ENCODE measurements around the gene PGAM5. TPM values are rescaled to one million over a fixed set of nuclear protein-coding genes. Genes with fewer than 3 reads are reported as not detected.

The PGAM5 gene
- total and polyA plus RNA-seq, 4 donors, result 11.0 to 32.4 (median 23.1) TPM

GRCh38 chr12:132662901-132663755 lies 47.5 kb upstream of the PGAM5 start:
- Histone ChIP-seq H3K4me3 (no peak overlapping the region), H3K36me3 (ENCODE audit: control insufficient read depth in 4 of 4, insufficient read depth in 4 of 4, low read length in 4 of 4) (peaks cover 5 to 73% (median 67%) of the 10 kb centered on the region in 4 donors), H3K27ac (ENCODE audit: low read depth in 1 of 2, low read length in 1 of 2) (no peak overlapping the region), H3K4me1 (ENCODE audit: control insufficient read depth in 5 of 5, insufficient read depth in 5 of 5, low read length in 5 of 5) (no peaks in the 10 kb centered on the region), H3K9me3 (ENCODE audit: control insufficient read depth in 4 of 4, insufficient read depth in 3 of 4, low read length in 3 of 4) (no peaks in the 10 kb centered on the region), H3K27me3 (ENCODE audit: control insufficient read depth in 3 of 3, insufficient read depth in 3 of 3, low read length in 2 of 3) (no peaks in the 10 kb centered on the region), H3K9ac (ENCODE audit: insufficient read depth in 1 of 2, low read length in 2 of 2) (no peak overlapping the region)
- 58 to 82% methylated on average over 29 of the region's 29 CpGs for WGBS, 2 donors
- no peak for ATAC-seq (ENCODE audit: insufficient read depth, low FRiP score)
- TF ChIP-seq CTCF (IDR thresholded peaks at IDR 0.05; ENCODE audit: control extremely low read depth, extremely low read depth), result no peak
- no peak for DNase-seq

GRCh38 chr12:132664206-132665148 lies 46.2 kb upstream of the PGAM5 start:
- WGBS, 2 donors, result 54 to 81% methylated on average over 21 of the region's 21 CpGs
- H3K36me3 ChIP-seq (ENCODE audit: control insufficient read depth in 4 of 4, insufficient read depth in 4 of 4, low read length in 4 of 4), result peaks cover 11 to 70% (median 60%) of the 10 kb centered on the region in 4 donors
- no peak for ATAC-seq (ENCODE audit: insufficient read depth, low FRiP score)

GRCh38 chr12:132665149-132665491 lies 45.5 kb upstream of the PGAM5 start:
- 91 to 94% methylated on average over 13 of the region's 13 CpGs for WGBS, 2 donors
- no peak for TF ChIP-seq CTCF (IDR thresholded peaks at IDR 0.05; ENCODE audit: control extremely low read depth, extremely low read depth)

More at GRCh38 chr12:132664206-132665148, 46.2 kb upstream of the PGAM5 start:
- no peaks in the 10 kb centered on the region for H3K9me3 ChIP-seq (ENCODE audit: control insufficient read depth in 4 of 4, insufficient read depth in 3 of 4, low read length in 3 of 4)
- H3K27me3 ChIP-seq (ENCODE audit: control insufficient read depth in 3 of 3, insufficient read depth in 3 of 3, low read length in 2 of 3), result no peaks in the 10 kb centered on the region
- no peak overlapping the region for H3K4me3 ChIP-seq
- no peak for DNase-seq
- no peak for TF ChIP-seq CTCF (IDR thresholded peaks at IDR 0.05; ENCODE audit: control extremely low read depth, extremely low read depth)
- no peak overlapping the region for H3K9ac ChIP-seq (ENCODE audit: insufficient read depth in 1 of 2, low read length in 2 of 2)
- no peaks in the 10 kb centered on the region for H3K4me1 ChIP-seq (ENCODE audit: control insufficient read depth in 5 of 5, insufficient read depth in 5 of 5, low read length in 5 of 5)
- H3K27ac ChIP-seq (ENCODE audit: low read depth in 1 of 2, low read length in 1 of 2), result no peak overlapping the region

More at GRCh38 chr12:132665149-132665491, 45.5 kb upstream of the PGAM5 start:
- Histone ChIP-seq H3K4me3 (no peak overlapping the region), H3K36me3 (ENCODE audit: control insufficient read depth in 4 of 4, insufficient read depth in 4 of 4, low read length in 4 of 4) (peaks cover 14 to 71% (median 58%) of the 10 kb centered on the region in 4 donors), H3K27me3 (ENCODE audit: control insufficient read depth in 3 of 3, insufficient read depth in 3 of 3, low read length in 2 of 3) (no peaks in the 10 kb centered on the region), H3K9me3 (ENCODE audit: control insufficient read depth in 4 of 4, insufficient read depth in 3 of 4, low read length in 3 of 4) (no peaks in the 10 kb centered on the region), H3K4me1 (ENCODE audit: control insufficient read depth in 5 of 5, insufficient read depth in 5 of 5, low read length in 5 of 5) (no peaks in the 10 kb centered on the region), H3K27ac (ENCODE audit: low read depth in 1 of 2, low read length in 1 of 2) (no peak overlapping the region), H3K9ac (ENCODE audit: insufficient read depth in 1 of 2, low read length in 2 of 2) (no peak overlapping the region)
- DNase-seq (no peak), ATAC-seq (ENCODE audit: insufficient read depth, low FRiP score) (no peak)
